Adrenal gland (tissue), 12 donors: ENCODE data around the gene VPS35L. TPM values are rescaled to one million over a fixed set of nuclear protein-coding genes. Genes with fewer than 3 reads are reported as not detected.

Source experiments
- DNase-seq, 7 donors: peaks; one replicate each; pipeline ENCODE4 v3.0.0-alpha.2; 2019 to 2020
- H3K27ac ChIP-seq, 5 donors: fragments of 200-600 bp; sonication (generic) in 4 of 5; 1 replicate in 3 of 5; 2 replicates in 2 of 5; pipeline versions ENCODE4 v1.5.1 to v1.8.0; 2016 to 2020; ENCODE audit warnings: mild to moderate bottlenecking in 1 of 5
- H3K27me3 ChIP-seq: fragments of 200-600 bp; 2 replicates; pipeline ENCODE4 v1.8.0; 2021
- H3K36me3 ChIP-seq, 2 donors: fragments of 200-600 bp; replicated peaks in 1 of 2; 1 replicate in 1 of 2; 2 replicates in 1 of 2; pipeline versions ENCODE4 v1.5.1 to v1.8.0; 2018 to 2022
- H3K4me1 ChIP-seq, 2 donors: fragments of 200-600 bp; replicated peaks in 1 of 2; 1 replicate in 1 of 2; 2 replicates in 1 of 2; pipeline versions ENCODE4 v1.5.1 to v1.8.0; 2018 to 2021
- H3K4me3 ChIP-seq, 4 donors: fragments of 200-600 bp; sonication (generic) in 3 of 4; one replicate each; pipeline ENCODE4 v1.5.1; 2016 to 2018
- H3K9me3 ChIP-seq, 3 donors: fragments of 200-600 bp; sonication (generic) in 1 of 3; replicated peaks in 1 of 3; 1 replicate in 2 of 3; 2 replicates in 1 of 3; pipeline versions ENCODE4 v1.5.1 to v1.8.0; 2016 to 2021
- POLR2A ChIP-seq, 2 donors: fragments of 450-650 bp; IDR thresholded peaks; one replicate each; pipeline ENCODE4 v1.6.1; 2017; ENCODE audit warnings: antibody characterized with exemption in 2 of 2, mild to moderate bottlenecking in 2 of 2, moderate library complexity in 1 of 2
- WGBS, 4 donors: extraction: QIAGEN DNeasy Blood & Tissue Kit in 2 of 4; methylation state at CpG; one replicate each; pipeline versions ENCODE4 v1.1.5 to v1.1.7; 2013 to 2017; 5-methylcytosine and 5-hydroxymethylcytosine counted together
- intact Hi-C, 2 donors: fragments of 100-400 bp; cut with DNase I; formaldehyde crosslinking; loops; one replicate each; pipeline versions ENCODE4 v1.14.1 to v1.15.0; 2022 to 2023
- polyA plus RNA-seq, 3 donors: library from polyadenylated mRNA; stranded (reverse); fragments of 200-250 nt in 2 of 3; fragments of 350-450 nt in 1 of 3; fragmentation: Illumina TruSeq in 1 of 3; extraction: RNeasy Lipid Tissue Mini Kit (QIAGEN cat#74804) in 1 of 3; gene quantifications; one replicate each; pipeline ENCODE4 v1.2.3, GENCODE V29; 2013 to 2014
- total RNA-seq, 9 donors: library from RNA; depleted of rRNA in 4 of 9; stranded (reverse); fragments of >200 nt in 4 of 9; fragments of 120-200 nt in 1 of 9; fragmentation: NEBNext Ultra II Directional in 1 of 9; extraction: Animal tissue kit (Norgen Biotek cat#: 25700) in 1 of 9; gene quantifications; one replicate each; pipeline versions ENCODE4 v1.1.0 to v1.2.4, GENCODE V29; 2013 to 2023
- TF ChIP-seq, protein P1 (sequence below), 6 experiments: fragments of 450-650 bp in 4 of 6; fragments of 200-600 bp in 2 of 6; sonication (generic) in 1 of 6; IDR thresholded peaks; 1 replicate in 5 of 6; 2 replicates in 1 of 6; pipeline versions ENCODE4 v1.5.1 to v1.8.0; 2016 to 2021; ENCODE audit warnings: antibody characterized with exemption in 6 of 6, mild to moderate bottlenecking in 2 of 6, moderate library complexity in 1 of 6
- donor health status: healthy with polysubstance abuse.
- donor health status: Bipolar disorder and iron deficiency.
- donor health status: DM: yes; HTN: yes; CAD: no.
- donor health status: DM: no; HTN: no; CAD: no.
- donor health status: DM: no; HTN: no; CAD: no.
- donor health status: DM: yes; HTN: yes; CAD: no.

VPS35L gene
- total and polyA plus RNA-seq, 12 donors: 38.3 to 96.7 (median 66.9) TPM

DNA sequence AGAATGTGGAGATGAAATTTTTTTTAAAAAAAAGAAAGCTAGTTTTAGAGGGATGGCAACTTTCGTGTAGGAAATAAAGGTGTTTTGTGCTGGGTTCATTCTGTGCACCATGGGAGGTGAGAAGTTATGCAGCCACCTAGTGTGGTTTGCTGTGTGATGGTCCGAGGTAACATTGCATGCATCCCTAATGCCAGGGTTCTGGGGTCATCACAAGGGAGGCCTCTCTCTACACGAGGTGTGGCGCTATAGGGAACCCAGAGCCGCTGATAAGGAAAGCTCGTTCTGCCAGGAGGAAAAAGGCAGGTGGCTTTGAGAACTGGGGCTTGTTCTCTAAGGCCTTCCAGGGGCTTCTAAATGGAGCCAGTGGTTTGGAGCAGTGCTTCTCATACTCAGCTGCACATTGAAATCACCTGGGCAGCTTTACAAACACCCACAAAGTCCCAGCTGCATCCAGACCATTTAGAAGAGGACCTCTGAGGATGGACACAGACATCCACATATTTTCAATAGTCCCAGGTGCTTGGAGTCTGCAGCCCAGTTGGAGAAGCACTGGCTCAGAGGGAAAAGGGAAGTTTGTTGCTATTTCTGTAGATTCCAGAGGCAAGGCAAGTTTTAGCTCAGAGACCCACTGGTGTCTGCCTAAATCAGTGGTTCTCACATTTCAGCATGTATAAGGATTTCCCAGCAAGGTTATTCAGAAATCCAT lies 43.5 kb downstream of the VPS35L start:
- peaks cover 0 to 20% of the 10 kb centered on the region in 2 donors for H3K36me3 ChIP-seq
- TF ChIP-seq, protein P1, sequence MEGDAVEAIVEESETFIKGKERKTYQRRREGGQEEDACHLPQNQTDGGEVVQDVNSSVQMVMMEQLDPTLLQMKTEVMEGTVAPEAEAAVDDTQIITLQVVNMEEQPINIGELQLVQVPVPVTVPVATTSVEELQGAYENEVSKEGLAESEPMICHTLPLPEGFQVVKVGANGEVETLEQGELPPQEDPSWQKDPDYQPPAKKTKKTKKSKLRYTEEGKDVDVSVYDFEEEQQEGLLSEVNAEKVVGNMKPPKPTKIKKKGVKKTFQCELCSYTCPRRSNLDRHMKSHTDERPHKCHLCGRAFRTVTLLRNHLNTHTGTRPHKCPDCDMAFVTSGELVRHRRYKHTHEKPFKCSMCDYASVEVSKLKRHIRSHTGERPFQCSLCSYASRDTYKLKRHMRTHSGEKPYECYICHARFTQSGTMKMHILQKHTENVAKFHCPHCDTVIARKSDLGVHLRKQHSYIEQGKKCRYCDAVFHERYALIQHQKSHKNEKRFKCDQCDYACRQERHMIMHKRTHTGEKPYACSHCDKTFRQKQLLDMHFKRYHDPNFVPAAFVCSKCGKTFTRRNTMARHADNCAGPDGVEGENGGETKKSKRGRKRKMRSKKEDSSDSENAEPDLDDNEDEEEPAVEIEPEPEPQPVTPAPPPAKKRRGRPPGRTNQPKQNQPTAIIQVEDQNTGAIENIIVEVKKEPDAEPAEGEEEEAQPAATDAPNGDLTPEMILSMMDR (IDR thresholded peaks at IDR 0.05): no peak
- no peak for TF ChIP-seq POLR2A (IDR thresholded peaks at IDR 0.05)
- H3K27ac ChIP-seq: no peak overlapping the region
- H3K27me3 ChIP-seq: no peaks in the 10 kb centered on the region
- WGBS, 4 donors: 81 to 90% (median 84%) methylated on average over 6 of the region's 6 CpGs
- peaks cover 0 to 5% of the 10 kb centered on the region in 2 donors for H3K4me1 ChIP-seq
- no peak for DNase-seq
- H3K9me3 ChIP-seq: no peaks in the 10 kb centered on the region
- intact Hi-C loops: no loop called here
- no peak overlapping the region for H3K4me3 ChIP-seq

- H3K27me3 ChIP-seq: no peaks in the 10 kb centered on the region
- peaks cover 0 to 11% of the 10 kb centered on the region in 2 donors for H3K36me3 ChIP-seq
- H3K27ac ChIP-seq: no peak overlapping the region
- peaks cover 0 to 1% of the 10 kb centered on the region in 2 donors for H3K4me1 ChIP-seq
- intact Hi-C loops: loop anchor here (5.0 kb wide), 1 partner anchor 287 kb away; no protein-coding TSS in a partner anchor
- no peaks in the 10 kb centered on the region for H3K9me3 ChIP-seq
- WGBS, 4 donors: 81 to 90% (median 85%) methylated on average over 5 of the region's 5 CpGs
- DNase-seq: no peak
- TF ChIP-seq, protein P1 (IDR thresholded peaks at IDR 0.05): no peak
- no peak for TF ChIP-seq POLR2A (IDR thresholded peaks at IDR 0.05)
- H3K4me3 ChIP-seq: no peak overlapping the region
Measured at GRCh38 chr16:19599968-19600716, 44.6 kb downstream of the VPS35L start.

DNA sequence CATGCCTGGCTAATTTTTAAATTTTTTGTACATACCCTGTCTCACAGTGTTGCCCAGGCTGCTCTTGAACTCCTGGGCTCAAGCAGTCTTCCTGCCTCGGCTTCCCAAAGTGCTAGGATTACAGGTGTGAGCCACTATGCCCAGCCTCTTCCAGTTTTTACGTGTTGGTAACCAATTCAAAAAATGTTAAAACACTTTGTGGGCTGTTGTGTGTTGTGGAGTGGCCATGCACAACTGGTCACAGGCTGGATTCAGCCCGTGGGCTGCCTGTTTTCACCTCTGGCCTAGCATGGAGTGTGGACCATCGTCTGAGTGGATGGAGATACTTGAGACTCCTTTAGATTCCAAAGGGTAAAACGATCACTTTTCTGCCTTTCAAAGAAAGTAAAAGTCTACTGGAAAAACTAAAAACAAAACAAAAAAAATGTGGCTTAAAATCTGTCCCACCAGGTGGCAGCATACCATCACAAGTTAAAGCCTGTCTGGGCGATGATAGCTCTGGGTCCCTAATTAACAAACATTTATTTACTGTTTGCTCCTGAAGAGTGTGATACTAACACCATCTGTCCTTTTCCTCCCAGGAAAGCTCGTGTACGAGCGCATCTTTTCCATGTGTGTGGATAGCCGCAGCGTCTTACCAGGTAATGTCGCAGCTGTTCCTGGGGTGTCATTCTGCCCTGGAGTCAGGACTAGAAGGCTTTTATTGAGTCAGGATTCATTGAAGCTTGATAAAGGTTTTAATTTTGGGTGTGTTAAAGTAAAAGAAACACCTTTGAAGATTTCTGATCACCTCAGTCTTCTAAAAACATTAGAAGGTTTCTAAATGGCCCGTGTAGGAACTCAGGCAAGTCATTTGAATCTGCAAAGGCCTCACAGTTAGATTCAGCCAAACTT lies 45.8 kb downstream of the VPS35L start:
- no peaks in the 10 kb centered on the region for H3K9me3 ChIP-seq
- peak in 3 of 7 donors; percentile 25 to 37 (median 33) for DNase-seq
- H3K27me3 ChIP-seq: no peaks in the 10 kb centered on the region
- intact Hi-C loops: loop anchor here (5.0 kb wide), 1 partner anchor 286 kb away; no protein-coding TSS in a partner anchor
- TF ChIP-seq, protein P1 (IDR thresholded peaks at IDR 0.05): peak; percentile 52 to 75 (median 60)
- TF ChIP-seq POLR2A (IDR thresholded peaks at IDR 0.05): no peak
- no peak overlapping the region for H3K4me3 ChIP-seq
- H3K36me3 ChIP-seq: peaks cover 0 to 10% of the 10 kb centered on the region in 2 donors
- H3K4me1 ChIP-seq: no peaks in the 10 kb centered on the region
- WGBS, 4 donors: 63 to 66% (median 65%) methylated on average over 13 of the region's 13 CpGs
- H3K27ac ChIP-seq: no peak overlapping the region
